ENCODE results near the gene IL17REL. TPM values are rescaled to one million over a fixed set of nuclear protein-coding genes. Genes with fewer than 3 reads are reported as not detected.

The IL17REL gene
- total RNA-seq, 4 donors from 2014 or later, result not detected

- TF ChIP-seq, protein P1, sequence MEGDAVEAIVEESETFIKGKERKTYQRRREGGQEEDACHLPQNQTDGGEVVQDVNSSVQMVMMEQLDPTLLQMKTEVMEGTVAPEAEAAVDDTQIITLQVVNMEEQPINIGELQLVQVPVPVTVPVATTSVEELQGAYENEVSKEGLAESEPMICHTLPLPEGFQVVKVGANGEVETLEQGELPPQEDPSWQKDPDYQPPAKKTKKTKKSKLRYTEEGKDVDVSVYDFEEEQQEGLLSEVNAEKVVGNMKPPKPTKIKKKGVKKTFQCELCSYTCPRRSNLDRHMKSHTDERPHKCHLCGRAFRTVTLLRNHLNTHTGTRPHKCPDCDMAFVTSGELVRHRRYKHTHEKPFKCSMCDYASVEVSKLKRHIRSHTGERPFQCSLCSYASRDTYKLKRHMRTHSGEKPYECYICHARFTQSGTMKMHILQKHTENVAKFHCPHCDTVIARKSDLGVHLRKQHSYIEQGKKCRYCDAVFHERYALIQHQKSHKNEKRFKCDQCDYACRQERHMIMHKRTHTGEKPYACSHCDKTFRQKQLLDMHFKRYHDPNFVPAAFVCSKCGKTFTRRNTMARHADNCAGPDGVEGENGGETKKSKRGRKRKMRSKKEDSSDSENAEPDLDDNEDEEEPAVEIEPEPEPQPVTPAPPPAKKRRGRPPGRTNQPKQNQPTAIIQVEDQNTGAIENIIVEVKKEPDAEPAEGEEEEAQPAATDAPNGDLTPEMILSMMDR (IDR thresholded peaks at IDR 0.05; ENCODE audit: low read depth), result no peak
Observed at GRCh38 chr22:49954991-49955580, 57.5 kb downstream of the IL17REL start.

- TF ChIP-seq, protein P1 (IDR thresholded peaks at IDR 0.05; ENCODE audit: low read depth), result no peak
Observed at GRCh38 chr22:49954354-49954753, 58.2 kb downstream of the IL17REL start.

- TF ChIP-seq, protein P1 (IDR thresholded peaks at IDR 0.05; ENCODE audit: low read depth), result no peak
Observed at GRCh38 chr22:49953680-49954344, 58.8 kb downstream of the IL17REL start.

DNA sequence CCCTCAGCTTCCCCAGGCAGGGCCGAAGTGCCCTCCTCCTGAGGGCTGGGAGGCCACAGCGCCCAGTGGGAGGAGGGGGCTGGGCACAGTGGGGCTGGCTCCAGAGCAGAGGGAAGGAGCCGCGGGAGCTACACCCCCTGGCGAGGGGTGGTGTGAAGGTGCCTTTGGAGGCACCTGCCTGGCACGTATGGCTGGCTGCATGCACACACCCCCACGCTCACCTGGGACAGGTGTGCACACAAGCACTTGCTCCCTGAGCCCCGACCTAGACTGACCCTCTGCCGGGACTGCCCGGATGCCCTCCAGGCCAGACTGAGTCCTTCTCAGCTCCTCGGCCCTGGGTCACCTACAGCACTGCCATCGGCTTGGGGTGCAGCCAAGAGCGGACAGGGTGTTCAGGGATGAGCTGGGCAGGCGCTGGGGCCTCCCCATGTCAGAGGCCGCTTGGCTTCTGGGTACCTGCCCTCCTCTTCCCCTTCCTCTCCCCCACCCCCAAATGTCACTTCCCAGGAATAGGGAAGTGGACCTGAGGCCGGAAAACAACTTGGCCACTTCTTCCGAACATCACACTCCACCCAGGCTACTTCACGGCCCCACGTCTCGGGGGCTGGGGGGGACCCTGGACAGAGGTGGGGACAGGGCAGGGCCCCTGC lies 59.4 kb downstream of the IL17REL start:
- TF ChIP-seq, protein P1 (IDR thresholded peaks at IDR 0.05; ENCODE audit: low read depth), result no peak

- TF ChIP-seq, protein P1 (IDR thresholded peaks at IDR 0.05; ENCODE audit: low read depth), result no peak
Observed at GRCh38 chr22:49951986-49952896, 60.3 kb downstream of the IL17REL start.

DNA sequence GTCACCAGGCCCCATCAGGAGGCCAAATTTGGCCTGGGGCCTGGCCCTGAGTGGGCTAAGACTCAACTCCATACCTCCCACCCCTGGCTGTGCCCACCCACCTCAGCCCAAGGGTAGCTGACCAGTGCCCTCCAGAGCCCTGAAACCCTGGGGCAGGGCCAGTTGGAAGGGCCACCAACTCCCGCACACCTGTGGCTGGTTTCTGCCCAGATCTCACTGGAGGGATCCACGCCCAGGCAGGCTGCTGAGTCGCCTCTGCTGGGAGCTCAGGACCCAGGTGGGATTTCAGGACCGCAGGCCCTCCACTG lies 60.9 kb downstream of the IL17REL start:
- TF ChIP-seq, protein P1 (IDR thresholded peaks at IDR 0.05; ENCODE audit: low read depth), result no peak
